Coronary artery (tissue), 2 donors: ENCODE data around the gene FAM200C.

Experiments
- DNase-seq: peaks from one replicate; pipeline ENCODE4 v3.0.0-alpha.2; 2017; ENCODE audit warnings: low spot score
- H3K27ac ChIP-seq, 2 donors: fragments of 200-600 bp; sonication (generic); one replicate each; pipeline ENCODE4 v1.5.1; 2016 to 2019
- H3K4me3 ChIP-seq: fragments of 200-600 bp; sonication (generic); 2 replicates; pipeline ENCODE4 v1.5.1; 2016; ENCODE audit warnings: mild to moderate bottlenecking, moderate library complexity
- TF ChIP-seq, protein P1 (sequence below): fragments of 200-600 bp; sonication (generic); IDR thresholded peaks from one replicate; pipeline ENCODE4 v1.5.1; 2019; ENCODE audit warnings: antibody characterized with exemption

FAM200C gene

DNA sequence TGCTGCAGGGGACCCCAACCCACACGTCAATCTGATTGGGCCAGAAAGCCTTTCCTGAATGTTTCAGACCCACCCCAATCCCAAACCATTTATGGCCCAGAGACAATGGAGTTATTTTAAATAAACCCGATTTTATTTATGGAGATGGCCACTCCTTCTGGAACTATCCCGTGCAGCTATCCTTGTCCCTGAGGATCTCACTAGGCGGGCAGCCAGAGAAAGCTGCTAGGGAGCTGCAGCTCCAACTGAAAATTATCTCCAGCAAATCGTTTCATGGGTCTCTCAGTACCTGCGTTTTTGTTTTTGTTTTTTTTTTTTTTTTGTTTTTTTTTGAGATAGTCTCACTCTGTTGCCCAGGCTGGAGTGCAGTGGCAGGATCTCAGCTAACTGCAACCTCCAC lies 52.4 kb downstream of the FAM200C start:
- no peak overlapping the region for H3K4me3 ChIP-seq
- DNase-seq: no peak
- no peak overlapping the region for H3K27ac ChIP-seq
- TF ChIP-seq, protein P1, sequence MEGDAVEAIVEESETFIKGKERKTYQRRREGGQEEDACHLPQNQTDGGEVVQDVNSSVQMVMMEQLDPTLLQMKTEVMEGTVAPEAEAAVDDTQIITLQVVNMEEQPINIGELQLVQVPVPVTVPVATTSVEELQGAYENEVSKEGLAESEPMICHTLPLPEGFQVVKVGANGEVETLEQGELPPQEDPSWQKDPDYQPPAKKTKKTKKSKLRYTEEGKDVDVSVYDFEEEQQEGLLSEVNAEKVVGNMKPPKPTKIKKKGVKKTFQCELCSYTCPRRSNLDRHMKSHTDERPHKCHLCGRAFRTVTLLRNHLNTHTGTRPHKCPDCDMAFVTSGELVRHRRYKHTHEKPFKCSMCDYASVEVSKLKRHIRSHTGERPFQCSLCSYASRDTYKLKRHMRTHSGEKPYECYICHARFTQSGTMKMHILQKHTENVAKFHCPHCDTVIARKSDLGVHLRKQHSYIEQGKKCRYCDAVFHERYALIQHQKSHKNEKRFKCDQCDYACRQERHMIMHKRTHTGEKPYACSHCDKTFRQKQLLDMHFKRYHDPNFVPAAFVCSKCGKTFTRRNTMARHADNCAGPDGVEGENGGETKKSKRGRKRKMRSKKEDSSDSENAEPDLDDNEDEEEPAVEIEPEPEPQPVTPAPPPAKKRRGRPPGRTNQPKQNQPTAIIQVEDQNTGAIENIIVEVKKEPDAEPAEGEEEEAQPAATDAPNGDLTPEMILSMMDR: no peak
